Bronchial epithelial cell (primary cell): ENCODE data around the gene FBXL14. TPM values are rescaled to one million over a fixed set of nuclear protein-coding genes. Genes with fewer than 3 reads are reported as not detected.

Experiments used
- DNase-seq: peaks from one replicate; pipeline ENCODE4 v3.0.0-alpha.2; 2010; ENCODE audit warnings: low read depth
- FAIRE-seq: peaks from 2 replicates; lab custom pipeline; 2011; peaks lifted over from hg19 to GRCh38; lab: Jason Lieb, UNC
- H3K27me3 ChIP-seq: 2 replicates; pipeline ENCODE4 v1.5.1; 2011; ENCODE audit warnings: low read length; ENCODE audit not compliant: control insufficient read depth, insufficient read depth
- H3K36me3 ChIP-seq: 2 replicates; pipeline ENCODE4 v1.5.1; 2011; ENCODE audit warnings: low read length; ENCODE audit not compliant: control insufficient read depth, insufficient read depth
- H3K4me3 ChIP-seq: 2 replicates; pipeline ENCODE4 v1.5.1; 2011; ENCODE audit warnings: mild to moderate bottlenecking, low read depth, low read length, control low read depth
- total RNA-seq: library from RNA; depleted of rRNA; stranded (reverse); fragments of >200 nt; gene quantifications from 2 replicates; pipeline ENCODE4 v1.2.1, GENCODE V29; 2014
- TF ChIP-seq, protein P1 (sequence below): IDR thresholded peaks from 2 replicates; pipeline ENCODE4 v1.5.1; 2011; ENCODE audit warnings: mild to moderate bottlenecking, moderate library complexity, low read length, control low read depth, inconsistent platforms; ENCODE audit not compliant: insufficient read depth, severe bottlenecking

FBXL14 gene
- total RNA-seq, 1 donor from 2014 or later = 9.7 TPM

DNA sequence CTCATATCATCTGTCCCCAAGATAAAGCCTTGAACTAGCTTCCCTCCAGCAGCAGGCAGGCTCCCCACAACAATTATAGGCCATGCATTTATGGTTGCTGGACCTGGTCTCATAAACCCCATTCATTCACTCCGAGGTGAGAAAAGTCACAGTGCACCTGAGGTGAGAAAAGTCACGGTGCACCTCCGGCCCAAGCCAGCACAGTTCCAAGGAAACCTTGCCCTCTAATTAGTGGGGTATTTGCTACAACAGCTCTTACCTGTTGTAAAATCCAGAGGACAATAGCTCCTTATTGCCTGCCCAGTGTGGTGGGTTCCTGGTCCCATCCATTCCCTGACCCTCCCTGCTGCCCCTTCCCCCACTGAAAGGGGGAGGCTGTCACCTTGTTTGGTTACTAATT is 65.6 kb downstream of the FBXL14 start:
- Histone ChIP-seq H3K36me3 (no peaks in the 10 kb centered on the region), H3K27me3 (peaks cover 30% of the 10 kb centered on the region), H3K4me3 (no peak overlapping the region)
- TF ChIP-seq, protein P1, sequence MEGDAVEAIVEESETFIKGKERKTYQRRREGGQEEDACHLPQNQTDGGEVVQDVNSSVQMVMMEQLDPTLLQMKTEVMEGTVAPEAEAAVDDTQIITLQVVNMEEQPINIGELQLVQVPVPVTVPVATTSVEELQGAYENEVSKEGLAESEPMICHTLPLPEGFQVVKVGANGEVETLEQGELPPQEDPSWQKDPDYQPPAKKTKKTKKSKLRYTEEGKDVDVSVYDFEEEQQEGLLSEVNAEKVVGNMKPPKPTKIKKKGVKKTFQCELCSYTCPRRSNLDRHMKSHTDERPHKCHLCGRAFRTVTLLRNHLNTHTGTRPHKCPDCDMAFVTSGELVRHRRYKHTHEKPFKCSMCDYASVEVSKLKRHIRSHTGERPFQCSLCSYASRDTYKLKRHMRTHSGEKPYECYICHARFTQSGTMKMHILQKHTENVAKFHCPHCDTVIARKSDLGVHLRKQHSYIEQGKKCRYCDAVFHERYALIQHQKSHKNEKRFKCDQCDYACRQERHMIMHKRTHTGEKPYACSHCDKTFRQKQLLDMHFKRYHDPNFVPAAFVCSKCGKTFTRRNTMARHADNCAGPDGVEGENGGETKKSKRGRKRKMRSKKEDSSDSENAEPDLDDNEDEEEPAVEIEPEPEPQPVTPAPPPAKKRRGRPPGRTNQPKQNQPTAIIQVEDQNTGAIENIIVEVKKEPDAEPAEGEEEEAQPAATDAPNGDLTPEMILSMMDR = no peak
- DNase-seq = no peak
- no peak for FAIRE-seq

DNA sequence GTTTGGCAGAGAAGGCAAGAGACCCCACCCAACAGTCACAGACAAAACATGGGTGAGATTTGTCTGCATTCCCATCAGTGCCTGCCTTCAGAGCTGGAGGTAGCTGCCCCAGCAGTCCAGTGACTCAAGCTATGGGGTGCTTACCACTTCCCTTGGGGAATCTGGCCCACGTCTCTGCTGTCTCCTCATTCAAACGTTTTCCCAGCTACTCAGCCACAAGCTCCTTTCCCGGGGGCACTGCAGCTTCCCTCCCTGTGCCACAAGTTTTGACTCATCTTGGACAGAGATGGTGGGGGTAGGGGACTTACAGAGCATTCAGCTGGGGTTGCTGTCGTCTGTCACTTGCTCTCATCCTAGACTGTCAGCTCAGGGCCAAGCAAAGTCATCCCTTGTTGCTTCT is 66.6 kb downstream of the FBXL14 start:
- Histone ChIP-seq H3K27me3 (peaks cover 27% of the 10 kb centered on the region), H3K4me3 (no peak overlapping the region), H3K36me3 (no peaks in the 10 kb centered on the region)
- peak; percentile 61 for DNase-seq
- TF ChIP-seq, protein P1 = no peak
- no peak for FAIRE-seq

DNA sequence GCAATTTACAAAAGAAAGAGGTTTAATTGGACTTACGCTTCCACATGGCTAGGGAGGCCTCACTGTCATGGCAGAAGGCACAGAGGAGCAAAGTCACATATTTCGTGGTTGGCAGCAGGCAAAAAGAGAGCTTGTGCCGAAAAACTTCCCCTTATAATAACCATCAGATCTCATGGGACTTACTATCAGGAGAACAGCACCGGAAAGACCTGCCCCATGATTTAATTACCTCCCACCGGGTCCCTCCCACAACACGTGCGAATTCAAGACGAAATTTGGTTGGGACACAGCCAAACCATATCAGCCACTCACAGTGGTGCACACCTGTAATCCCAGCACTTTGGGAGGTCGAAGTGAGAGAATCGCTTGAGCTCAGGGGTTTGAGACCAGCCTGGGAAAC is 68.5 kb downstream of the FBXL14 start:
- no peak for FAIRE-seq
- no peak for DNase-seq
- TF ChIP-seq, protein P1 = no peak

DNA sequence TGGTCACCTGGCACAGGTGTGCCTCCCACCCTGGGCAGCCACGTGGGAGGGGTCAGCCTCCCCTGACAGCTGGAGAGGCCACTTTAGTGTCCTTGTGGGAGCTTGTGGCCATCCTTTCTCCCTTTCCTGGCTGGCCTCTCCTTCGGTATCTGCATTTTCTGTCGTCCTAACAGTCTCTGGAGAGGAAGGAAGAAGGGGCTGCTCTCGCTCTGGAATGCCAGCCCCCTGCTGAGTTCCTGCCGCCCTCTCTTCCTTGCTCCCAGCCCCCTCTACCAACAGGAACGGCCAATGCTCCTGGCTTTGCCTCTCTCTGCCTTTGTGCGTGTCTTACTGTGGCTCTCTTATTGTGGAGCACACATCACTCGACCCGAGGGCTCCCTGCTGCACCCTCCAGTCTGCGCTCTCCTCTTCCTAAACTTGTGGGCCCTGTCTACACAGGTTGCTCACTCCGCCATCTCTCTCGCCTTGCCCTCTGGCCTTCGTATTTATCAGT is 70.8 kb downstream of the FBXL14 start:
- H3K36me3 ChIP-seq = no peaks in the 10 kb centered on the region
- H3K4me3 ChIP-seq = no peak overlapping the region
- peaks cover 7% of the 10 kb centered on the region for H3K27me3 ChIP-seq
- TF ChIP-seq, protein P1 = no peak
- no peak for DNase-seq
- no peak for FAIRE-seq

More for the DNA sequence above, 68.5 kb downstream of the FBXL14 start:
- Histone ChIP-seq H3K27me3 (peaks cover 11% of the 10 kb centered on the region), H3K36me3 (no peaks in the 10 kb centered on the region), H3K4me3 (no peak overlapping the region)

DNA sequence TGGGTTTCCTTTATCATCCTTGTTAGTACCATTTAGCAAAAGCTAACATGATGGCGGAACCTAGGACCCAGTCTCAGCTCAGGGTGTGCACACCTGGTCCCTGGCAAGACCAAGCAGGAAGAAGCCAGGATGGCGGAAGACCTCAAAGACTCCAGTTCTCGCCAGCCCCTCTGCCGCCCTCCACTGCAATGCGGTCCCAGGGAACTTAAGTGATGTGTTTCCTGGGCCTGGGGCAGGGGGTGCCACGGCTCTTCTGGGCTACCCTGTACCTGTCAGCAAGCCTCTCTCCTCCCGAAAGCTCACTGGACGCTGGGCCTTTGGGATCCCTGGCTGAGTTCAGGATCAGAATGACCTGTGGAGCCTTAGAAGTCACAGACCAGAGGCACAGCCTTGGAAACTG is 71.3 kb downstream of the FBXL14 start:
- TF ChIP-seq, protein P1 = no peak
- peaks cover 7% of the 10 kb centered on the region for H3K27me3 ChIP-seq
- no peak for FAIRE-seq
- no peaks in the 10 kb centered on the region for H3K36me3 ChIP-seq
- H3K4me3 ChIP-seq = no peak overlapping the region
- DNase-seq = no peak

DNA sequence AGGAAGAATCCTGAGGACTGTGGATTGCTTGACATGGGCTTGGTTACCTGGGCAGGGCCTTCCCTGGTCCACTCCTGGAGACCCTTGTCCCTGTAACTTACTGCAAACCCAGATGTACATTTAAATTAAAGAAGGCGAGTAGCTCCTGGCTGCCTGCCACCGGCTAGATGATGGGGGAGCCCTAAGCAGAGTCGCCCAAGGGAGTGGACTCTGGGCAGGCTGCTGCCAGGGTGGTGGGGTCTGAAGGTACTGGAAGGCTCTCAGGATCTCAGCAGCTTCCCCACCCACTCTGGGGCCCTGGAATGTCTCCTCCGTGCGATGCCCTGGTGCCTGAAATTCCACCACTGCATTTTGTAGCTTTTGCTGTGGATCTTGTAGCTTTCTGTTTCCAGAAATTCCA is 74.7 kb downstream of the FBXL14 start:
- DNase-seq (no peak), FAIRE-seq (no peak)

More for the DNA sequence above, 74.7 kb downstream of the FBXL14 start:
- Histone ChIP-seq H3K27me3 (peaks cover 4% of the 10 kb centered on the region), H3K36me3 (no peaks in the 10 kb centered on the region), H3K4me3 (no peak overlapping the region)
- TF ChIP-seq, protein P1 = no peak
